GM18867 (cell line): ENCODE results near the gene CLEC4M.

ENCODE experiments used
- ATAC-seq: cut with Tn5 transposase; IDR thresholded peaks from one replicate; pipeline ENCODE4 v1.9.1; 2021; ENCODE audit warnings: mild to moderate bottlenecking, moderate library complexity; ENCODE audit not compliant: unreplicated experiment

Gene CLEC4M, protein sequence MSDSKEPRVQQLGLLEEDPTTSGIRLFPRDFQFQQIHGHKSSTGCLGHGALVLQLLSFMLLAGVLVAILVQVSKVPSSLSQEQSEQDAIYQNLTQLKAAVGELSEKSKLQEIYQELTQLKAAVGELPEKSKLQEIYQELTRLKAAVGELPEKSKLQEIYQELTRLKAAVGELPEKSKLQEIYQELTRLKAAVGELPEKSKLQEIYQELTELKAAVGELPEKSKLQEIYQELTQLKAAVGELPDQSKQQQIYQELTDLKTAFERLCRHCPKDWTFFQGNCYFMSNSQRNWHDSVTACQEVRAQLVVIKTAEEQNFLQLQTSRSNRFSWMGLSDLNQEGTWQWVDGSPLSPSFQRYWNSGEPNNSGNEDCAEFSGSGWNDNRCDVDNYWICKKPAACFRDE

DNA sequence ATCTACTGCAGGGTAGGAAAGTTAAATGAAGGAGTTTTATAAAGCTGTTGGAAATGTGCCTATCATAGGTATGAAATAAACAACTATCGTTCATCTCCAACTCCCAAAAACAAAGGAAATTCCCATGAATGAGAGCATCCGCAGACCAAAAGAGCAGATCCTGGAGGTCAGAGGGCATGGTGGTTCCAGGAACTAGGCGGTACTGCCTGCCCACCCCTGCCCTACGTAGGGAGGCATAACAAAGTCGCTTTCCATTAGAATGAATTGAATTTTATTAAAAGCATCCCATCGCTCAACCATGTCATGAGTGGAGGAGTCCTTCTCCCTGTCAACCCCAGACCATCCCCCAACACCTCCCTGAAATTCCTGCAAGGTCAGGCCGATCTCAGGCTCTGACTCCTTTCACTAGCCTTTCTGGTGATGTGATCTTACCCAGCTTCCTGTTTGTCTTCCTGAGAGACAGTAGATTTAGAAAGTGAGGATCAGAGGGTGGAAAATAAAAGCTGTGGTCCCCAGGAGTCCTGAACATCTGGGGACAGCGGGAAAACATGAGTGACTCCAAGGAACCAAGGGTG, at the start of gene CLEC4M:
CLEC4M (plus strand) TSS at position 525 of the 575 bp plus-strand sequence; CDS start at position 549, 24 bp downstream.
- no peak for ATAC-seq

- ATAC-seq = no peak
Observed at GRCh38 chr19:7715671-7716070, 47.4 kb upstream of the CLEC4M start.

DNA sequence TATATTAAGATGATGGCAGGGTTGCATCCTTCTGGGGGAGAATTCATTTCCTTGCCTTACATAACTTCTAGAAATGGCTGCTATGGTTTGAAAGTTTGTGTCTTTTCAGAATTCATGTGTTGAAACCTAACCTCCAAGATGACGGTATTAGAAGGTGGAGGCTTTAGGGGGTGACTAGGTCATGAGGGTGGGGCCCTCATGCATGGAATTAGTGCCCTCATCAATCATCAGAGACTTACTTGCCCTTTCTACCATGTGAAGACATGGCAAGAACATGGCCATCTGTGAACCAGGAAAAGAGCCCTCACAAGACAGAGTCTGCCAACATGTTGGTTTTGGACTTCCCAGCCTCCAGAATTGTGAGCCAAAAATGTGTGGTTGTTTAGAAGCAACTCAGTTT, 46.3 kb upstream of the CLEC4M start:
- ATAC-seq = no peak

DNA sequence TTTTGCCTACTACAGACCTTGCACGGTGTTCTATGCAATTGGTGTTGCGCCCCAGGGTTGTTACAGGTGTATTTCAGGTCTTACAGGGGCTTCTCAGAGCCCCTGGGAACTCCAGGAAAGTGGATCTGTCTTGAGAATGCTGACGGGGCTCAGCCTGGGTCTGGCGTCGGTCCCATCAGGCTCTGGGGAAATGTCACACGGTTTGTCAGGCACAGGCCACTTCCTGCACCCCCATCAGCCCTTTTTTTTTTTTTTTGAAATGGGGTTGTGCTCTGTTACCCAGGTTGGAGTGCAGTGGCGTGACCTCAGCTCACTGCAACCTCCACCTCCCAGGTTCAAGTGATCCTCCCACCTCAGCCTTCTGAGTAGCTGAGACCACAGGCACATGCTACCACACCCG, 44.4 kb upstream of the CLEC4M start:
- ATAC-seq = no peak

DNA sequence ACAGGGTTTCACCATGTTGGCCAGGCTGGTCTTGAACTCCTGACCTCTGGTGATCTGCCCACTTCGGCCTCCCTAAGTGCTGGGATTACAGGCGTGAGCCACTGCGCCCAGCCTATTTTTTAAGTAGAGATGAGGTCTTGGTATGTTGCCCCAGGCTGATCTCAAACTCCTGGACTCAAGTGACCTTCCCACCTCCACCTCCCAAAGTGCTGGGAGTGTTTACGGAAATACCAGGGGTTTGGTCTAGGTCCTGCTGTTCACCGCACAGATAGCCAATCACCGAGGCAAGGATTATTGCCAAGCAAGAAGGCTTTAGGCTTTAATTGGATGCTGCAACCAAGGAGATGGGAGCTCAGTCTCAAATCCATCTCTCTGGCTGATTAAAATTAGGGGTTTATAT, 42.7 kb upstream of the CLEC4M start:
- no peak for ATAC-seq

- ATAC-seq = no peak
Observed at GRCh38 chr19:7722231-7722651, 40.8 kb upstream of the CLEC4M start.

DNA sequence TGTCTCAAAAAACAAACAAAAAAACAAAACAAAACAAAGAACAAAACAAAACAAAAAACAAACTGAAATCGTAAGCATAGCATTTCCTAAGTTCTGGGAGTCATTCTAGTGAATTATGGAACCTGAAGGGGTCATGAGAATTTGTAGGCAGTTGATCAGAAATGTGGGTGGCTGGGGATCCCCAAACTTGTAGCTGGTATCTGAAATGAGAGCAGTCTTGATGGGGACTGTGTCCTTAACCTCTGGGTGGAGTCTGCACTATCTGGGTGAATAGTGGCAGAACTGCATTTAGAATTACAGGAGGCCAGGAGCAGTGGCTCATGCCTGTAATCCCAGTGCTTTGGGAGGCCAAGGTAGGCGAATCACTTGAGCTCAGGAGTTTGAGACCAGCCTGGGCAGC, 37.3 kb upstream of the CLEC4M start:
- no peak for ATAC-seq

GRCh38 chr19:7729211-7729610, 33.8 kb upstream of the CLEC4M start:
- ATAC-seq = no peak

DNA sequence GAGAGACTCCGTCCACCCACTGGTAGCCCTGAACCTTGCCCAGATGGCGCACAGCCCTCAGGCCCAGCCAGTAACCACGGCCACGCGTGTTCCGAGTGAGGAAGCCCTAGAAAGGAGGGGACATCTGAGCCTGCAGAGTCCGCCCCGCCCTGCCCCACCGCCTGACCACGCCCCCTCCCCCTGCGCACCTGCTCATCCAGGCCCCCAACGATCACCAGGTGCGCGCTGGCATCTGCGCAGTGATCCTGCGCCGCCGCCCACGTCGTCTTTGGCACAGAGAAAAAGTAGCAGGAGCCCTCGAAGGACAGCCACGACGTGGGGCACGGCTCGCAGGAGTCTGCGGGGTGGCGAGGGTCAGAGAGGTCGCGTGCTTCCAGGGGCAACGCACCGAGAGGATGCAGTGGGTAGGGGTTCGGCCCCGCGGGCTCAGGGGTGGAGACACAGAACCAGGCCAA, 33.2 kb upstream of the CLEC4M start:
- ATAC-seq = no peak

DNA sequence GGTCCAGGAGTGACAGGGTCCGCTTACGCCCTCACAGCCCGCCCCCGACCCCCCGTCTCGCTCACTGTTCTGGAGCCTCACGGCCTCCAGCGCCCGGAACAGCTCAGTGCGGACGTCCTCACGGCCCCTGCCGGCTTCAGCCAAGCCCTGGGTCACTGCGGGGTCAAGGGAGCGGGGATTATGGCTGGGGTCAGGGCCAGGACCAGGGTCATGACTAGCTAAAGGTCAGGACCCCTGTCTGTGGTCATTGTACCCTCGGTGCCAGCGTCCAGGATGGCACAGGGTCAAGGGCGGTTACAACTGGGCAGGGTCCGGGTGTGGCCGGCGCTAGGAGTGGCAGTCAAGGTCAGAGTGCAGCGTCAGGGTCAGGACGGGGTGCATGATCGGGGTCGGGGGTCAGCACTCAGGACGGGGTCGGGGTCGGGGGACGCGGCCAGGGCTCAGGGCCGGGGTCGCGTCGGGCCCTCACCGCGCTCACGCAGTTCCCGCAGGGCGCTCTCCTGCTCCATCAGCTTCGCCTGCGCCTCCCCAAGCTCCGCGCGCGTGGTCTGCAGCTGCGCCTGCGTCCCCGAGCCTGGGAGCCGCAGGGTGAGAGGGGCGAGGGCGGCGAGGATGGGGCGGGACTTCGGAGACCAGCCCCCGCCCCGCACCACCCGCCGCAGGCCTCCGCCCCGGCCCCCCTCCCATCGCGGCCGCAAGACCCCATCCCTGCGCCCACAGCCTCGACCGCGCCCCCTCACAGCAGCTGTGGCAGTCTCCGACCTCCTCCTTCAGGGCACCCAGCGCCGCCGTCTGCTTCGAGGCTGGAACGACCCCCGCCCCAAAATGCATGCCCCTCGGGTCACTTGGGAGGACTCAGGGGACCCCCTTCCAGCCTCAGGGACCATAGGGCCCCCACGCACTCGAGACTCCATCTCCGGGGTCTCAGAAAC, 32.5 kb upstream of the CLEC4M start:
- no peak for ATAC-seq

DNA sequence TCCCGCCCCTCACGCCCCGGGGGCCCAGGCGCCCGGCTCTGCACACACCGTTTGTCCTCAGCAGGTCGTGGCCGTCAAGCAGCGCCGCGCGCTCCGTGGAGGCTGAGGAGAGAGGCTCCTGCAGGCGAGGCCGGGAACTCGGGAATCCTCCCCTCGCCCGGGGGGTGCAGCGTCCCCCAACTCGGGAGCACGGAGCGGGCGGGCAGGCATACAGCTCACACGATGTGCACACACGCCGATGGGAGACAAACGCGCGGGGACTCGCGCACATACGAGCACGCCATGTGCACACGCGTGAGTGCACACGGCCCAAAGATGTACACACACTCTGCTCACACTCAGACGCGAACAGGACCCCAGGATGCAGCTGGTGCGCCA, 31.8 kb upstream of the CLEC4M start:
- ATAC-seq = no peak

DNA sequence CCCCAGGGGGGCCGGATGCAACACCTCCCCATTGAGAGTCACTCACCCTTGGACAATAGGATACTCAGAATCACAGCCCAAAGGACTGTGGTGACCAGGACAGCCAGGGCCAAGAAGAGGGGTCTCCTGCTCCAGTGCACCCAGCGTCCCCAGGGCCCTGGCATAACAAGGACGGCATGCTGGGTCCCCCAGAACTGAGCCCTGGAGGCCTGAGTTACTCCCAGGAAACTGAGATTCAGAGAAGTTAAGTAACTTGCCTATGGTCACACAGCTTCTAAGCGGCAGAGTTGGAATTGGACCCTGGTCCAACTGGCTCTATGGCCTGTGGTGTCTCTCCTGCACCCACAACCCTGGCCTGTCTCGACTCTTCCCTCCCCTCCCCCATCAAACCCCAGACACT, 31.4 kb upstream of the CLEC4M start:
- no peak for ATAC-seq

DNA sequence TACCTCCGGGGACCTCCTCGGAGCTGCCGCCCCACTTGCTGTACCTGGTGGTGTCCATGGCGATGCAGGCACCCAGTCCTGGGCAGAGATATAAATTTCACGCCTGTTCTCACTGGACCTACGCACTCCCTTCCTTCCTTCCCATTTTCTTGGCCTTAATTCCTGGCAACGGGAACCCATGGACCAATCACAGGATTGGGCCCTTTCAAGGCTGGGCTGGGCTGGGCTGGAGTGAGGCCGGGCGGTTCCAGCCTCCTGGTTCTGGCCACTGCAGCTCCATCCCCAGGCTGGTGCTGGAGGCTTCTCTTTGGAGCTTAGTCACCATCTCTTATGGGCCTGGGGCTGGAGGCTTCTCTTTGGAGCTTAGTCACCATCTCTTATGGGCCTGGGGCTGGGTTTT, 31.0 kb upstream of the CLEC4M start, which contains the start of gene CLEC4G:
CLEC4G (minus strand) TSS at position 66 of the 400 bp plus-strand sequence; CDS start at position 58, 8 bp downstream.
- ATAC-seq = no peak

DNA sequence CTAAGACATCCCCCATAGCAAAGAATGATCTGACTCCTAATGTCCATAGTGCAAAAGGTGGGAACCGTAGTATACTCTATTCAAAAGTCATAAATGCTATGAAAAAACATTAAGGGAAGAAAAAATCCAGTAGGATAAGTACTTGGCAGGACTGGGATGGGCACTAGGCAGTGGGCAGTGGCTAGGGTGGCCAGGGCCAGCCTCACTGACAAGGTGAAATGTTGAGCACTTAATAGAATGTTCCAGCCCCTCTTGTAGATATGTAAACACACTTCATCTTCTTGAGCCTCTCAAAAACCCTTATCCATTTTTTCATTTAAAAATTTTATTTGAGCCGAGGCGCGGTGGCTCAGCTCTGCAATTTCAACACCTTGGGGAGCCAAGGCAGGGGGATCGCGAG, 29.7 kb upstream of the CLEC4M start:
- ATAC-seq = no peak

DNA sequence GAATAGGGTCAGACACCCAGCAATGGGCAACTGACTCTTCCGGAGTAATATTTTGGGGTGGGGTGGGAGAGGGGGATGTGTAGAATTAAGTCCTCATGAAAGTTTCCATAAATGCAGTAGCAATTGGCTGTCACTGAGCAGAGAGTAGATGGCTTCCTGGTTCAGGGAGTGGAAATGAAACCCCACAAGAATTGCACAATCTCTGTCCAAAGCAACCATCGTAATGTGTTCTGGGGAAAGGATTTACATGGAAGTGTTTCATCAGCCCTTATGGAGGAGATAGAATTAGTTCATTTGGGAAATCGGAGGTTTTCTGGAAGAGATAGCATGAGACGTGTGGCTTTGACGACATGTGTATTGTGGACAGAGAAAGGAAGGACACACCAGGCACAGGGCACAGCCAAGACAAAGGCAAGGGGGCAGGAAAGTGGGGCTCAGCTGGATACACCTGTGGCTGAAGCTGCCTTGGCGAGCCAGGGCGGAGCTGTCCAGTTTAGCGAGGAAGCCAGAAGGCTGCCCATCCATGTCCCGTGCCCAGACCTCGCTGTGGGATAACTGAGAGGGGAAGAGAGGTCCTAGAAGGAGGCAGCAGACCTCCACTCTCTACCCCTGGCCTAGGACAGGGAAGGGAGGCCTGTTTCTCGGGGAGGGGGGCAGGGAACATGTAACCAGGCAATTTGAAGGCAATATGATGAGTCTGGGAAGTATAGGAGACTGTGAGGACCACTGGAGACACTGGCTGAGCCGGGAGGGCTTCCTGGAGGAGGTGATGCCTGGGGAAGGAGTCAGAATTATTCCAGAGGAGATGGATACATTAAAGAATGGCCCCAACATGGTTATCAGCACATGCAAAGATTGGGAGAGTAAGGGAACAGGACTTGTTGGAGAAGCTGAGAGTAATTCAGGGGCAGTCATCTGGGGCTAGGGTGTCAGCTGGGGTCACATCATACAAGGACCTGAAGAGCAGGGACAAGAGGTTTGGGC, 28.5 kb upstream of the CLEC4M start:
- no peak for ATAC-seq

DNA sequence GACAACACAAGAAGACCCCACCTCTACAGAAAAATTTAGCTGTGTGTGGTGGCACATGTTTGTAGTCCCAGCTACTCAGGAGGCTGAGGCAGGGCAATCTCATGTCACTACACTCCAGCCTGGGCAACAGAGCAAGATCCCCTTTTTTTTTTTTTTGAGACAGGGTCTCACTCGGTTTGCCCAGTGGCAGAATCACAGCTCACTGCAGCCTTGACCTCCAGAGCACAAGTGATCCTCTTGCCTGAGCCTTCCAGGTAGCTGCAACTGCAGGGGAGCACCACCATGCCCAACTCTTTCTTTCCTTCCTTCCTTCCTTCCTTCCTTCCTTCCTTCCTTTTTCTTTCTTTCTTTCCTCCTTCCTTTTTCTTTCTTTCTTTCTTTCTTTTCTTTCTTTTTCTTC, 26.9 kb upstream of the CLEC4M start:
- ATAC-seq = no peak

DNA sequence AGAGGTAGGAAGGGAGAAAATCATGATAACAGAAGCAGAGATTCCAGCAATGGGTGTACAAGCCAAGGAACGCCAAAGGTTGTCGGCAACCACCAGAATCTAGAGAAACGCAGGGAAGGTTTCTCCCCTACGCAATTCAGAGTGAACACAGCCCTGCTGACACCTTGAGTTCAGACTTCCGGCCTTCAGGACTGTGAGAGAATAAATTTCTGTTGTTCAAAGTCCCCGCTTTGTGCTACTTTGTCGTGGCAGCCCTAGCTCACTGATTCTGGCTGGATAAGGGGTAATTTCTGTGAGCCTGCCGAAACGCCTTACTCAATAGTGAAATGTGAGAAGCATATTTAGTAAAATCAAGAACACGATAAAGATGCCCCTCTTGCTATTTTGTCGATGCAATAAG, 25.8 kb upstream of the CLEC4M start:
- no peak for ATAC-seq

DNA sequence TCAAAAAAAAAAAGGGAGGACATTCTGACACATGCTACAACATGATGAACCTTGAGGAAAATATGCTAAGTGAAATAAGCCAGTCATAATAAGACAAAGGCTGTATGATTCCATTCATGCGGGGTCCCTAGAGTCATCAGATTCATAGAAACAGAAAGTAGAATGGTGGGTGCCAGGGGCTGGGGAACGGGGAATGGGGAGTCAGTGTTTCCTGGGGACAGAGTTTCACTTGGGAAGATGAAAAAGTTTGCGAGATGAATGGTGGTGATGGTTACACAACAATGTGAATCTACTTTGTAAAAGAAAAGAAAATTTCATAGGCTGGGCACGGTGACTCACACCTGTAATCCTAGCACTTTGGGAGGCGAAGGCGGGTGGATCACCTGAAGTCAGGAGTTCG, 25.0 kb upstream of the CLEC4M start:
- ATAC-seq = no peak

GRCh38 chr19:7739211-7739755, 23.8 kb upstream of the CLEC4M start:
- ATAC-seq = no peak
